K562 (cell line): ENCODE measurements around the gene ARL3. TPM values are rescaled to one million over a fixed set of nuclear protein-coding genes. Genes with fewer than 3 reads are reported as not detected.
A peak's percentile ranks its signal among the peaks of the same experiment; 100 is the strongest.

ENCODE experiments used
- ATAC-seq: fragments of 200-7000 bp; cut with Tn5 transposase; 3 replicates; pipeline ENCODE4 v1.9.1; 2020; ENCODE audit warnings: moderate library complexity
- BruUV-seq: library from RNA; stranded (reverse); fragments of 400-500 nt; replicated peaks from 2 replicates; lab custom pipeline; 2021; lab: Mats Ljungman, UMichigan
- CTCF ChIA-PET: fragments of 300-600 bp; formaldehyde crosslinking; extraction: SDS; loops from one replicate; lab custom pipeline; 2021; ENCODE audit warnings: low intra/inter-chr PET ratio; lab: Yijun Ruan, JAX
- POLR2A ChIA-PET: fragments of 300-600, 350-650 bp; sonication (Branson Sonifier 250); formaldehyde crosslinking; extraction: SDS; loops from one replicate; lab custom pipeline; 2021; ENCODE audit warnings: antibody characterized with exemption, inconsistent platforms; lab: Yijun Ruan, JAX
- DNase-seq, 4 experiments: peaks; one replicate each; pipeline versions ENCODE4 v3.0.0 to v3.0.0-alpha.2; 2011 to 2018; ENCODE audit warnings: low spot score in 3 of 4, mixed read lengths in 3 of 4; ENCODE audit errors: extremely low read depth in 1 of 4
- FAIRE-seq: peaks from 2 replicates; lab custom pipeline; 2011; peaks lifted over from hg19 to GRCh38; lab: Jason Lieb, UNC
- H2AFZ ChIP-seq: 2 replicates; pipeline ENCODE4 v1.6.0; 2011; ENCODE audit warnings: low read depth, low read length, control low read depth, inconsistent platforms
- H3K27ac ChIP-seq: fragments of 200-600 bp; 3 replicates; pipeline ENCODE4 v1.8.0; 2011; ENCODE audit warnings: low read depth, mild to moderate bottlenecking, control low read depth, inconsistent platforms, low read length, moderate library complexity, mixed read lengths; ENCODE audit errors: extremely low read depth
- H3K27me3 ChIP-seq, 2 experiments: fragments of 300-600 bp in 1 of 2; 2 replicates in 1 of 2; 3 replicates in 1 of 2; pipeline versions ENCODE4 v1.6.0 to v1.8.0; 2011; ENCODE audit warnings: inconsistent platforms in 2 of 2, low read length in 2 of 2, mild to moderate bottlenecking in 1 of 2, mixed read lengths in 1 of 2, moderate library complexity in 1 of 2; ENCODE audit not compliant: control insufficient read depth in 2 of 2, insufficient read depth in 2 of 2
- H3K36me3 ChIP-seq: fragments of 300-600 bp; 3 replicates; pipeline ENCODE4 v1.8.0; 2011; ENCODE audit warnings: mild to moderate bottlenecking, low read length, inconsistent platforms; ENCODE audit not compliant: control insufficient read depth, insufficient read depth
- H3K4me1 ChIP-seq, 2 experiments: fragments of 200-600 bp in 1 of 2; replicated peaks in 1 of 2; 2 replicates in 1 of 2; 3 replicates in 1 of 2; pipeline versions ENCODE4 v1.5.1 to v1.8.0; 2011; ENCODE audit warnings: inconsistent platforms in 2 of 2, low read length in 2 of 2, mild to moderate bottlenecking in 1 of 2, mixed read lengths in 1 of 2, moderate library complexity in 1 of 2; ENCODE audit not compliant: control insufficient read depth in 2 of 2, insufficient read depth in 2 of 2
- H3K4me2 ChIP-seq: 2 replicates; pipeline ENCODE4 v1.6.1; 2011; ENCODE audit warnings: low read length, control low read depth, inconsistent platforms, mixed read lengths; ENCODE audit not compliant: insufficient read depth
- H3K4me3 ChIP-seq: fragments of 200-600 bp; sonication (generic), shearing (Covaris generic); 2 replicates; pipeline ENCODE4 v1.5.1; 2016; ENCODE audit warnings: control low read depth, inconsistent platforms
- H3K79me2 ChIP-seq: fragments of 200-600 bp; 3 replicates; pipeline ENCODE4 v1.8.0; 2011; ENCODE audit warnings: low read length, inconsistent platforms; ENCODE audit not compliant: control insufficient read depth, insufficient read depth
- H3K9ac ChIP-seq, 2 experiments: 2 replicates each; pipeline versions ENCODE4 v1.6.0 to v1.6.1; 2011; ENCODE audit warnings: low read depth in 2 of 2, low read length in 2 of 2, control low read depth in 1 of 2, inconsistent platforms in 1 of 2, mild to moderate bottlenecking in 1 of 2, mixed read lengths in 1 of 2; ENCODE audit not compliant: insufficient read depth in 1 of 2
- H3K9me1 ChIP-seq: one replicate; pipeline ENCODE4 v1.6.0; 2011; ENCODE audit warnings: inconsistent platforms, mild to moderate bottlenecking, low read length, moderate library complexity; ENCODE audit not compliant: control insufficient read depth, insufficient read depth
- H3K9me3 ChIP-seq: replicated peaks from 2 replicates; pipeline ENCODE4 v1.5.1; 2011; ENCODE audit warnings: low read depth, low read length, inconsistent platforms; ENCODE audit not compliant: control insufficient read depth, insufficient read depth
- H4K20me1 ChIP-seq: replicated peaks from 2 replicates; pipeline ENCODE4 v1.6.1; 2011; ENCODE audit warnings: low read length, inconsistent platforms, mixed read lengths; ENCODE audit not compliant: control insufficient read depth, insufficient read depth
- ASH1L ChIP-seq: fragments of 450-650 bp; IDR thresholded peaks from 2 replicates; pipeline ENCODE4 v1.6.1; 2018; ENCODE audit warnings: borderline replicate concordance, mild to moderate bottlenecking, low read depth; ENCODE audit not compliant: partially characterized antibody
- BRF2 ChIP-seq: IDR thresholded peaks from 3 replicates; pipeline ENCODE4 v1.6.1; 2011; ENCODE audit warnings: borderline replicate concordance, mild to moderate bottlenecking; ENCODE audit not compliant: insufficient read length, insufficient read depth
- EP300 ChIP-seq: IDR thresholded peaks from 2 replicates; pipeline ENCODE4 v1.6.1; 2012; ENCODE audit warnings: low read length, improper control_type of control experiment
- GABPB2 ChIP-seq: fragments of 250-450 bp; sonication (Bioruptor Pico); conservative IDR thresholded peaks from 2 replicates; pipeline ENCODE4 v1.5.1; 2021; ENCODE audit warnings: mild to moderate bottlenecking
- HEY1 ChIP-seq: fragments of 250-450 bp; sonication (Bioruptor Pico); IDR thresholded peaks from 2 replicates; pipeline ENCODE4 v1.5.0; 2020; ENCODE audit warnings: mild to moderate bottlenecking, moderate library complexity, borderline replicate concordance
- HNRNPUL1 ChIP-seq: fragments of 200-400 bp; formaldehyde crosslinking; IDR thresholded peaks from 2 replicates; pipeline ENCODE4 v1.6.1; 2017; ENCODE audit warnings: low read length
- ILF3 ChIP-seq: fragments of 450-650 bp; IDR thresholded peaks from 2 replicates; pipeline ENCODE4 v1.6.1; 2018; ENCODE audit warnings: antibody characterized with exemption, mild to moderate bottlenecking, moderate library complexity, borderline replicate concordance
- PURB ChIP-seq: sonication (generic); formaldehyde crosslinking; IDR thresholded peaks from 2 replicates; pipeline ENCODE4 v1.9.0; 2021; ENCODE audit warnings: low read depth, mild to moderate bottlenecking, missing genetic modification reagents
- SMAD3 ChIP-seq: fragments of 450-650 bp; formaldehyde crosslinking; conservative IDR thresholded peaks from 2 replicates; pipeline ENCODE4 v1.4.0; 2020; ENCODE audit warnings: mild to moderate bottlenecking
- THRB ChIP-seq: fragments of 450-650 bp; formaldehyde crosslinking; conservative IDR thresholded peaks from 2 replicates; pipeline ENCODE4 v1.4.0; 2022; ENCODE audit warnings: mild to moderate bottlenecking, missing genetic modification characterization
- TSC22D4 ChIP-seq: fragments of 450-650 bp; IDR thresholded peaks from 2 replicates; pipeline ENCODE4 v1.6.1; 2016; ENCODE audit warnings: missing genetic modification characterization, missing biosample characterization, control low read depth
- XRCC4 ChIP-seq: IDR thresholded peaks from one replicate; pipeline ENCODE4 v1.6.1; 2011; ENCODE audit not compliant: insufficient read depth, insufficient read length; ENCODE audit errors: extremely low read depth
- ZNF121 ChIP-seq: sonication (generic); formaldehyde crosslinking; conservative IDR thresholded peaks from 2 replicates; pipeline ENCODE4 v1.8.0; 2022; ENCODE audit warnings: missing genetic modification reagents
- ZNF316 ChIP-seq: fragments of 450-650 bp; IDR thresholded peaks from 2 replicates; pipeline ENCODE4 v1.6.1; 2016
- ZNF511 ChIP-seq: sonication (generic); formaldehyde crosslinking; IDR thresholded peaks from 2 replicates; pipeline ENCODE4 v1.8.0; 2022; ENCODE audit warnings: mild to moderate bottlenecking, missing genetic modification reagents
- WGBS: fragments of 100-300 bp; shearing (Covaris generic); methylation state at CpG from one replicate; pipeline ENCODE4 v1.1.6; 2016; ENCODE audit warnings: low coverage, mixed read lengths; ENCODE audit not compliant: insufficient coverage; ENCODE audit errors: missing lambda C conversion rate; 5-methylcytosine and 5-hydroxymethylcytosine counted together
- in situ Hi-C: fragments of 300-500 bp; cut with MboI; formaldehyde crosslinking; loops from 4 replicates; pipeline ENCODE4 v1.15.0; 2018; ENCODE audit warnings: inconsistent platforms, mixed read lengths
- intact Hi-C: fragments of 100-400 bp; cut with micrococcal nuclease; formaldehyde crosslinking; loops from 2 replicates; pipeline ENCODE4 v1.14.2; 2022
- polyA plus RNA-seq, 8 experiments: library from polyadenylated mRNA; depleted of rRNA in 4 of 8; stranded (reverse) in 5 of 8; unstranded in 3 of 8; fragments of >200 nt; fragmentation: Nextera tagmentation in 2 of 8; fragmentation: Illumina TruSeq in 1 of 8; extraction: Ambion mirVana in 2 of 8; extraction: Trizol in 1 of 8; gene quantifications; 2 replicates each; pipeline versions ENCODE4 v1.2.1 to v1.2.3, GENCODE V29; 2011 to 2014; ENCODE audit warnings: inconsistent platforms in 1 of 8, missing spikeins in 1 of 8
- total RNA-seq, 7 experiments: library from RNA; depleted of rRNA in 6 of 7; stranded (reverse); fragments of >200 nt in 6 of 7; fragmentation: Illumina TruSeq in 2 of 7; extraction: Trizol in 2 of 7; gene quantifications; 2 replicates each; pipeline versions ENCODE4 v1.2.1 to v1.2.3, GENCODE V29; 2011 to 2021; ENCODE audit warnings: low replicate concordance in 1 of 7

ARL3 gene
- total and polyA plus RNA-seq, 9 of the 15 experiments (the other 6 are each of a cell fraction or from before 2014, with no cell fraction given): 2.9 to 8.9 (median 4.8) TPM

GRCh38 chr10:102701796-102702195 is 12.4 kb downstream of the ARL3 start:
- no peak for TF ChIP-seq ZNF511
- peak; percentile 47; the same call in 1 of the 2 replicates for TF ChIP-seq ZNF121 (CRISPR knock-in tag)
- peak; percentile 36; the same call in 1 of the 2 replicates for TF ChIP-seq ZNF316
- no peak for TF ChIP-seq ILF3
- TF ChIP-seq, all 486 proteins: peak for 2
- ChIA-PET POLR2A (interaction anchor here (1.8 kb wide), 1 partner anchor 8 kb away, joined by 8 read pairs; no protein-coding TSS in a partner anchor), CTCF (no interaction called here)
- in situ Hi-C loops (no loop called here), intact Hi-C loops (no loop called here)
- no peaks in the 10 kb centered on the region for H3K9me1 ChIP-seq
- H3K9ac ChIP-seq: no peak overlapping the region
- H3K36me3 ChIP-seq: no peaks in the 10 kb centered on the region
- no peaks in the 10 kb centered on the region for H4K20me1 ChIP-seq
- WGBS: 92% methylated on average over 3 of the region's 3 CpGs
- peaks cover 4 to 7% of the 10 kb centered on the region in 2 experiments; a peak in 2 of 5 replicates for H3K4me1 ChIP-seq
- no peaks in the 10 kb centered on the region for H3K27me3 ChIP-seq
- H3K79me2 ChIP-seq: no peaks in the 10 kb centered on the region
- no peak overlapping the region for H3K4me2 ChIP-seq
- H3K4me3 ChIP-seq: no peak overlapping the region
- H3K27ac ChIP-seq: no peak overlapping the region
- BruUV-seq: no TSS peak
- ATAC-seq: no peak
- H3K9me3 ChIP-seq: no peaks in the 10 kb centered on the region
- no peak for FAIRE-seq
- H2AFZ ChIP-seq: no peak overlapping the region
- DNase-seq: no peak

GRCh38 chr10:102701272-102701671 is 12.9 kb downstream of the ARL3 start:
- ChIA-PET POLR2A (interaction anchor here (1.8 kb wide), 1 partner anchor 9 kb away, joined by 8 read pairs; no protein-coding TSS in a partner anchor), CTCF (no interaction called here)
- Histone ChIP-seq H3K79me2 (no peaks in the 10 kb centered on the region), H3K27ac (no peak overlapping the region), H3K4me3 (no peak overlapping the region), H3K4me2 (no peak overlapping the region), H3K9me3 (no peaks in the 10 kb centered on the region), H3K27me3 (no peaks in the 10 kb centered on the region), H4K20me1 (no peaks in the 10 kb centered on the region), H3K36me3 (no peaks in the 10 kb centered on the region), H3K4me1 (peaks cover 3 to 5% of the 10 kb centered on the region in 2 experiments; a peak in 2 of 5 replicates), H2AFZ (no peak overlapping the region), H3K9me1 (no peaks in the 10 kb centered on the region), H3K9ac (no peak overlapping the region)
- intact Hi-C loops: no loop called here
- in situ Hi-C loops: no loop called here
- DNase-seq (no peak), ATAC-seq (no peak), FAIRE-seq (no peak)
- WGBS: 90% methylated on average over 3 of the region's 3 CpGs
- no TSS peak for BruUV-seq
- TF ChIP-seq EP300 (no peak), BRF2 (no peak), SMAD3 (CRISPR knock-in tag) (no peak), ASH1L (no peak), HNRNPUL1 (no peak), THRB (CRISPR knock-in tag) (no peak), PURB (CRISPR knock-in tag) (no peak), GABPB2 (CRISPR knock-in tag) (no peak), HEY1 (CRISPR knock-in tag) (no peak), XRCC4 (no peak), TSC22D4 (tag) (no peak)
